Body of pancreas (tissue), 4 donors: ENCODE data around the gene IFFO2.

ENCODE experiments used
- CTCF ChIP-seq, 7 experiments: fragments of 450-650 bp in 4 of 7; fragments of 200-600 bp in 3 of 7; sonication (generic) in 3 of 7; IDR thresholded peaks; one replicate each; pipeline ENCODE4 v1.5.1; 2016 to 2019; ENCODE audit warnings: antibody characterized with exemption in 7 of 7
- POLR2A ChIP-seq, 3 donors: fragments of 450-650 bp; IDR thresholded peaks; one replicate each; pipeline ENCODE4 v1.6.1; 2016; ENCODE audit warnings: antibody characterized with exemption in 3 of 3, mild to moderate bottlenecking in 2 of 3

GRCh38 chr1:18877282-18877681 is 79.2 kb downstream of the IFFO2 start:
- TF ChIP-seq CTCF (IDR thresholded peaks at IDR 0.05): no peak
- TF ChIP-seq POLR2A (IDR thresholded peaks at IDR 0.05): no peak
